K562 (cell line): ENCODE data around the gene TMEM237. TPM values are rescaled to one million over a fixed set of nuclear protein-coding genes. Genes with fewer than 3 reads are reported as not detected.

Source experiments
- ATF7 ChIP-seq: fragments of 450-650 bp; IDR thresholded peaks from 2 replicates; pipeline ENCODE4 v1.7.1; 2014; ENCODE audit warnings: mild to moderate bottlenecking, moderate library complexity
- CBFB ChIP-seq: sonication (generic); formaldehyde crosslinking; IDR thresholded peaks from 2 replicates; pipeline ENCODE4 v1.4.0; 2020; ENCODE audit warnings: mild to moderate bottlenecking, missing genetic modification reagents
- CLOCK ChIP-seq: fragments of 250-450 bp; sonication (Bioruptor Pico); IDR thresholded peaks from 2 replicates; pipeline ENCODE4 v1.4.0; 2020; ENCODE audit warnings: mild to moderate bottlenecking, moderate library complexity, borderline replicate concordance
- CREB1 ChIP-seq, 2 experiments: sonication (generic) in 1 of 2; formaldehyde crosslinking in 1 of 2; IDR thresholded peaks; 2 replicates each; pipeline versions ENCODE4 v1.6.1 to v1.8.0; 2012 to 2022; ENCODE audit warnings: inconsistent platforms in 1 of 2, mild to moderate bottlenecking in 1 of 2, missing genetic modification reagents in 1 of 2, moderate library complexity in 1 of 2
- E2F8 ChIP-seq: fragments of 450-650 bp; IDR thresholded peaks from 2 replicates; pipeline ENCODE4 v1.7.1; 2018; ENCODE audit warnings: mild to moderate bottlenecking, low read depth; ENCODE audit not compliant: partially characterized antibody
- FOXK2 ChIP-seq, 2 experiments: fragments of 450-650 bp; IDR thresholded peaks in 1 of 2; conservative IDR thresholded peaks in 1 of 2; 2 replicates each; pipeline ENCODE4 v1.6.1; 2016; ENCODE audit warnings: low read depth in 2 of 2, mild to moderate bottlenecking in 1 of 2
- JUND ChIP-seq, 2 experiments: IDR thresholded peaks; 2 replicates in 1 of 2; 3 replicates in 1 of 2; pipeline ENCODE4 v1.6.1; 2011; ENCODE audit warnings: borderline replicate concordance in 2 of 2, low read depth in 2 of 2, low read length in 2 of 2, improper control_type of control experiment in 1 of 2, missing biosample characterization in 1 of 2, missing genetic modification characterization in 1 of 2, missing genetic modification reagents in 1 of 2
- MBD2 ChIP-seq: sonication (generic); IDR thresholded peaks from 2 replicates; pipeline ENCODE4 v1.6.1; 2016; ENCODE audit warnings: low read depth, borderline replicate concordance
- MTA1 ChIP-seq: fragments of 450-650 bp; IDR thresholded peaks from 2 replicates; pipeline ENCODE4 v1.6.1; 2017; ENCODE audit warnings: borderline replicate concordance
- NFYB ChIP-seq: IDR thresholded peaks from 2 replicates; pipeline ENCODE4 v1.6.1; 2011; ENCODE audit warnings: mild to moderate bottlenecking, moderate library complexity; ENCODE audit not compliant: insufficient read length; ENCODE audit errors: extremely low read depth
- POLR2G ChIP-seq: fragments of 200-400 bp; formaldehyde crosslinking; IDR thresholded peaks from 2 replicates; pipeline ENCODE4 v1.6.1; 2017; ENCODE audit warnings: low read depth, mild to moderate bottlenecking, antibody characterized with exemption, low read length, moderate library complexity
- SMAD2 ChIP-seq: fragments of 150-350 bp; IDR thresholded peaks from 2 replicates; pipeline ENCODE4 v1.6.1; 2014; ENCODE audit warnings: low read depth, mild to moderate bottlenecking, low read length
- TFE3 ChIP-seq: fragments of 450-650 bp; formaldehyde crosslinking; IDR thresholded peaks from 2 replicates; pipeline ENCODE4 v1.4.0; 2020; ENCODE audit warnings: mild to moderate bottlenecking, mixed read lengths
- TOE1 ChIP-seq, 2 experiments: fragments of 450-650 bp in 1 of 2; sonication (generic) in 1 of 2; formaldehyde crosslinking in 1 of 2; IDR thresholded peaks; 2 replicates each; pipeline versions ENCODE4 v1.7.1 to v1.8.0; 2016 to 2022; ENCODE audit warnings: borderline replicate concordance in 2 of 2, mild to moderate bottlenecking in 2 of 2, antibody characterized with exemption in 1 of 2, inconsistent platforms in 1 of 2, low read depth in 1 of 2, missing genetic modification reagents in 1 of 2, moderate library complexity in 1 of 2
- ZBTB2 ChIP-seq: fragments of 450-650 bp; IDR thresholded peaks from 2 replicates; pipeline ENCODE4 v1.6.1; 2016; ENCODE audit warnings: antibody characterized with exemption
- ZNF124 ChIP-seq: sonication (generic); formaldehyde crosslinking; IDR thresholded peaks from 2 replicates; pipeline ENCODE4 v1.8.1; 2022; ENCODE audit warnings: missing genetic modification reagents
- ZSCAN32 ChIP-seq: fragments of 450-650 bp; formaldehyde crosslinking; IDR thresholded peaks from 2 replicates; pipeline ENCODE4 v1.4.0; 2020; ENCODE audit warnings: mild to moderate bottlenecking, moderate library complexity
- polyA plus RNA-seq, 8 experiments: library from polyadenylated mRNA; depleted of rRNA in 4 of 8; stranded (reverse) in 5 of 8; unstranded in 3 of 8; fragments of >200 nt; fragmentation: Nextera tagmentation in 2 of 8; fragmentation: Illumina TruSeq in 1 of 8; extraction: Ambion mirVana in 2 of 8; extraction: Trizol in 1 of 8; gene quantifications; 2 replicates each; pipeline versions ENCODE4 v1.2.1 to v1.2.3, GENCODE V29; 2011 to 2014; ENCODE audit warnings: inconsistent platforms in 1 of 8, missing spikeins in 1 of 8
- total RNA-seq, 7 experiments: library from RNA; depleted of rRNA in 6 of 7; stranded (reverse); fragments of >200 nt in 6 of 7; fragmentation: Illumina TruSeq in 2 of 7; extraction: Trizol in 2 of 7; gene quantifications; 2 replicates each; pipeline versions ENCODE4 v1.2.1 to v1.2.3, GENCODE V29; 2011 to 2021; ENCODE audit warnings: low replicate concordance in 1 of 7

Gene TMEM237
- total and polyA plus RNA-seq, 9 of the 15 experiments (the other 6 are each of a cell fraction or from before 2014, with no cell fraction given), result 6.2 to 25.6 (median 17.9) TPM

- TF ChIP-seq TFE3 (CRISPR knock-in tag) (no peak), E2F8 (no peak), FOXK2 (conservative IDR thresholded peaks at IDR 0.05 in 1 of 2, IDR thresholded peaks at IDR 0.05 in 1 of 2; ENCODE audit: low read depth in 2 of 2) (0 out of 4 replicates have a peak, but pooled peaks have one; percentile 20 to 32), JUND (IDR thresholded peaks at IDR 0.05; ENCODE audit: borderline replicate concordance, low read depth, low read length) (0 out of 2 replicates have a peak, but pooled peaks have one; percentile 19), JUND (tag; IDR thresholded peaks at IDR 0.05; ENCODE audit: borderline replicate concordance, low read depth, low read length) (no peak), CBFB (CRISPR knock-in tag) (peak; percentile 74; the same call in 1 of the 2 replicates), ATF7 (peak; percentile 40; the same call in 1 of the 2 replicates), CREB1 (IDR thresholded peaks at IDR 0.05) (peak; percentile 97), CREB1 (CRISPR knock-in tag; IDR thresholded peaks at IDR 0.05) (peak; percentile 97), POLR2G (peak; percentile 86), ZSCAN32 (no peak), TOE1 (IDR thresholded peaks at IDR 0.05; ENCODE audit: borderline replicate concordance) (no peak), TOE1 (CRISPR knock-in tag; IDR thresholded peaks at IDR 0.05; ENCODE audit: borderline replicate concordance, low read depth) (no peak), MBD2 (no peak; the same call in 1 of the 2 replicates), ZNF124 (CRISPR knock-in tag) (no peak), CLOCK (CRISPR knock-in tag) (no peak), ZBTB2 (no peak), MTA1 (peak; percentile 96), NFYB (no peak), SMAD2 (no peak)
Observed at GRCh38 chr2:201642579-201643215, 606 bp downstream of the TMEM237 start (continued).
